K562 (cell line): ENCODE data around the gene CTF1. TPM values are rescaled to one million over a fixed set of nuclear protein-coding genes. Genes with fewer than 3 reads are reported as not detected.

ENCODE experiments used
- BCOR ChIP-seq: fragments of 450-650 bp; IDR thresholded peaks from 2 replicates; pipeline ENCODE4 v1.6.1; 2016
- CHD1 ChIP-seq: fragments of 200-600 bp; sonication (generic); IDR thresholded peaks from one replicate; pipeline ENCODE4 v1.6.1; 2012; ENCODE audit warnings: mild to moderate bottlenecking, moderate library complexity, low read length, inconsistent platforms
- CTBP1 ChIP-seq: fragments of 450-650 bp; IDR thresholded peaks from 2 replicates; pipeline ENCODE4 v1.6.1; 2016; ENCODE audit warnings: borderline replicate concordance
- HDAC1 ChIP-seq, 2 experiments: fragments of 450-650 bp; IDR thresholded peaks; 2 replicates each; pipeline ENCODE4 v1.6.1; 2016 to 2017; ENCODE audit warnings: inconsistent platforms in 1 of 2, mild to moderate bottlenecking in 1 of 2, moderate library complexity in 1 of 2
- JUND ChIP-seq, 2 experiments: IDR thresholded peaks; 2 replicates in 1 of 2; 3 replicates in 1 of 2; pipeline ENCODE4 v1.6.1; 2011; ENCODE audit warnings: borderline replicate concordance in 2 of 2, low read depth in 2 of 2, low read length in 2 of 2, improper control_type of control experiment in 1 of 2, missing biosample characterization in 1 of 2, missing genetic modification characterization in 1 of 2, missing genetic modification reagents in 1 of 2
- LARP7 ChIP-seq: fragments of 450-650 bp; IDR thresholded peaks from 2 replicates; pipeline ENCODE4 v1.6.1; 2016
- MAZ ChIP-seq, 2 experiments: fragments of 450-650 bp in 1 of 2; sonication (generic) in 1 of 2; formaldehyde crosslinking; IDR thresholded peaks in 1 of 2; conservative IDR thresholded peaks in 1 of 2; 2 replicates each; pipeline versions ENCODE4 v1.4.0 to v1.5.0; 2020; ENCODE audit warnings: mild to moderate bottlenecking in 1 of 2, missing genetic modification reagents in 1 of 2
- NFIX ChIP-seq: fragments of 250-450 bp; sonication (Bioruptor Pico); IDR thresholded peaks from 2 replicates; pipeline ENCODE4 v1.4.0; 2020; ENCODE audit warnings: low read depth, mild to moderate bottlenecking, moderate library complexity
- NR2C1 ChIP-seq, 2 experiments: fragments of 450-650 bp; IDR thresholded peaks; 2 replicates each; pipeline ENCODE4 v1.6.1; 2017; ENCODE audit warnings: mild to moderate bottlenecking in 2 of 2, antibody characterized with exemption in 1 of 2, inconsistent platforms in 1 of 2, missing compliant biosample characterization in 1 of 2, missing genetic modification characterization in 1 of 2
- NRF1 ChIP-seq, 2 experiments: fragments of 450-650 bp; IDR thresholded peaks in 1 of 2; conservative IDR thresholded peaks in 1 of 2; 2 replicates each; pipeline ENCODE4 v1.6.1; 2014; ENCODE audit warnings: mild to moderate bottlenecking in 2 of 2
- SOX6 ChIP-seq: fragments of 450-650 bp; IDR thresholded peaks from 2 replicates; pipeline ENCODE4 v1.6.1; 2014; ENCODE audit warnings: mild to moderate bottlenecking
- TAL1 ChIP-seq: fragments of 450-650 bp; IDR thresholded peaks from 2 replicates; pipeline ENCODE4 v1.6.1; 2016; ENCODE audit warnings: mild to moderate bottlenecking
- ZBTB8A ChIP-seq: fragments of 450-650 bp; IDR thresholded peaks from 2 replicates; pipeline ENCODE4 v1.6.1; 2018; ENCODE audit warnings: mild to moderate bottlenecking, moderate library complexity; ENCODE audit not compliant: partially characterized antibody
- ZNF584 ChIP-seq: fragments of 200-800 bp; sonication (Bioruptor generic); IDR thresholded peaks from 2 replicates; pipeline ENCODE4 v1.6.1; 2016; ENCODE audit warnings: low read depth, mild to moderate bottlenecking, missing genetic modification characterization, missing compliant biosample characterization
- polyA plus RNA-seq, 8 experiments: library from polyadenylated mRNA; depleted of rRNA in 4 of 8; stranded (reverse) in 5 of 8; unstranded in 3 of 8; fragments of >200 nt; fragmentation: Nextera tagmentation in 2 of 8; fragmentation: Illumina TruSeq in 1 of 8; extraction: Ambion mirVana in 2 of 8; extraction: Trizol in 1 of 8; gene quantifications; 2 replicates each; pipeline versions ENCODE4 v1.2.1 to v1.2.3, GENCODE V29; 2011 to 2014; ENCODE audit warnings: inconsistent platforms in 1 of 8, missing spikeins in 1 of 8
- total RNA-seq, 7 experiments: library from RNA; depleted of rRNA in 6 of 7; stranded (reverse); fragments of >200 nt in 6 of 7; fragmentation: Illumina TruSeq in 2 of 7; extraction: Trizol in 2 of 7; gene quantifications; 2 replicates each; pipeline versions ENCODE4 v1.2.1 to v1.2.3, GENCODE V29; 2011 to 2021; ENCODE audit warnings: low replicate concordance in 1 of 7
- TF ChIP-seq, protein P1 (sequence below): IDR thresholded peaks from 3 replicates; pipeline ENCODE4 v1.6.1; 2011; ENCODE audit warnings: borderline replicate concordance, mild to moderate bottlenecking; ENCODE audit not compliant: insufficient read length, insufficient read depth
- TF ChIP-seq, protein P2 (sequence below): fragments of 450-650 bp; formaldehyde crosslinking; IDR thresholded peaks from 2 replicates; pipeline ENCODE4 v1.4.0; 2022; ENCODE audit warnings: mild to moderate bottlenecking, moderate library complexity
- TF ChIP-seq, protein P3 (sequence below): fragments of 250-450 bp; sonication (Bioruptor Pico); IDR thresholded peaks from 2 replicates; pipeline ENCODE4 v1.9.0; 2021; ENCODE audit warnings: mild to moderate bottlenecking
- TF ChIP-seq, protein P4 (sequence below): fragments of 200-800 bp; sonication (Bioruptor generic); IDR thresholded peaks from 2 replicates; pipeline ENCODE4 v1.6.1; 2017; ENCODE audit warnings: missing genetic modification characterization, missing compliant biosample characterization
- TF ChIP-seq, protein P5 (sequence below): fragments of 250-450 bp; sonication (Bioruptor Pico); IDR thresholded peaks from 2 replicates; pipeline ENCODE4 v1.8.0; 2022; ENCODE audit warnings: moderate library complexity, mild to moderate bottlenecking, inconsistent platforms
- TF ChIP-seq, protein P6 (sequence below): fragments of 250-450 bp; sonication (Bioruptor Pico); IDR thresholded peaks from 2 replicates; pipeline ENCODE4 v1.5.0; 2021

Gene CTF1
- total and polyA plus RNA-seq, 9 of the 15 experiments (the other 6 are each of a cell fraction or from before 2014, with no cell fraction given): 0.24 to 2.5 (median 0.44) TPM

DNA sequence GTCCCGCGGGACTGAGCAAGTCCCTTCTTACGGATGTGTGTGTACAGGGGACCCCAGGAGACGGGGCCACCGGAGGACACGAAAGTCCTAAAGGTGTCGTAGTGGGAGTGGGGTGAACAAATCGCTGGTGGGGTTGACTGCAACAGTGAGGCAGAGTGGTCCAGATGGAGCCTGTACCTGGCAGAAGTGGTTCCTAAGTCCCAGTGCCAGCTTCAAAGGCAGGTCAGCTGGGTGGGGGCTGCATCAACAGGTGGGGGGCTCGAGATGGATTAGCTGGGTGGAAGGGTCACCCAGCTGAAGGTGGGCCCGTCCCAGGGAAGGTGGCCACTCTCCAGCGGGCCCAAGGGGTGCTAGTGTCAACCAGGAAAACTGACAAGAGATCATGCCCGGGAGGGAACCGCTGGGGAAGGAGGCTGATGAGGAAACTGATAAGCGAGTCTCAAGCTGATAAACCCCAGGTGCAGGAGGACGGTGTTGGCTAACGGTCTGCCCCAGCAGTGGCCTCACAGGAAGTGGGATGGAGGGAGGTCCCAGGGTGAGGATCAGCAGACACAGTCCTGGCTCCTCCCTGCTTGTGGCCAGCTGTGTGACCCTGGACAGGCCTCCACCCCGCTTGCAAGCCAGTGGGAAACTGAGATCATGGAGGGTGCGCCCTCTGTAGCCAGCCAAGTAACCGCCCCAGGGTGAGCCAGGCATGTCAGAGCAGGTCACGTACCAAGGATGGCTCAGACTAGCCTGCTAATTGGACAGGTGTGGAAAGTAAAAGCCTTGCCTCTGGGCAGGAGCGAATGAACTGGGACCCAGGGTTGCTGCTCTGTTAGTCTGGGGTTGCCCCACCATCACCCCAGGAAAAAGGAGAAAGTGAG lies 53.5 kb downstream of the CTF1 start (continued):
- TF ChIP-seq, protein P1, sequence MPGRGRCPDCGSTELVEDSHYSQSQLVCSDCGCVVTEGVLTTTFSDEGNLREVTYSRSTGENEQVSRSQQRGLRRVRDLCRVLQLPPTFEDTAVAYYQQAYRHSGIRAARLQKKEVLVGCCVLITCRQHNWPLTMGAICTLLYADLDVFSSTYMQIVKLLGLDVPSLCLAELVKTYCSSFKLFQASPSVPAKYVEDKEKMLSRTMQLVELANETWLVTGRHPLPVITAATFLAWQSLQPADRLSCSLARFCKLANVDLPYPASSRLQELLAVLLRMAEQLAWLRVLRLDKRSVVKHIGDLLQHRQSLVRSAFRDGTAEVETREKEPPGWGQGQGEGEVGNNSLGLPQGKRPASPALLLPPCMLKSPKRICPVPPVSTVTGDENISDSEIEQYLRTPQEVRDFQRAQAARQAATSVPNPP: no peak
- peak; percentile 99 for TF ChIP-seq CTBP1
- TF ChIP-seq ZNF584 (CRISPR knock-in tag): no peak
- peak; percentile 46; the same call in 1 of the 2 replicates for TF ChIP-seq TAL1
- no peak; the same call in 1 of the 2 replicates for TF ChIP-seq LARP7
- no peak for TF ChIP-seq ZBTB8A
- peak; percentile 54 for TF ChIP-seq CHD1
- peak; percentile 83 to 87 for TF ChIP-seq MAZ (CRISPR knock-in tag; conservative IDR thresholded peaks at IDR 0.05 in 1 of 2, IDR thresholded peaks at IDR 0.05 in 1 of 2)
- TF ChIP-seq, protein P2, sequence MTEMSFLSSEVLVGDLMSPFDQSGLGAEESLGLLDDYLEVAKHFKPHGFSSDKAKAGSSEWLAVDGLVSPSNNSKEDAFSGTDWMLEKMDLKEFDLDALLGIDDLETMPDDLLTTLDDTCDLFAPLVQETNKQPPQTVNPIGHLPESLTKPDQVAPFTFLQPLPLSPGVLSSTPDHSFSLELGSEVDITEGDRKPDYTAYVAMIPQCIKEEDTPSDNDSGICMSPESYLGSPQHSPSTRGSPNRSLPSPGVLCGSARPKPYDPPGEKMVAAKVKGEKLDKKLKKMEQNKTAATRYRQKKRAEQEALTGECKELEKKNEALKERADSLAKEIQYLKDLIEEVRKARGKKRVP (CRISPR knock-in tag): 0 out of 2 replicates have a peak, but pooled peaks have one; percentile 3
- TF ChIP-seq NRF1 (conservative IDR thresholded peaks at IDR 0.05 in 1 of 2, IDR thresholded peaks at IDR 0.05 in 1 of 2): peak; percentile 65 to 67; a peak in 3 of 4 replicates
- TF ChIP-seq SOX6: peak; percentile 77; the same call in 1 of the 2 replicates
- peak; percentile 44 for TF ChIP-seq BCOR
- TF ChIP-seq NFIX (CRISPR knock-in tag): no peak
- peak; percentile 68 for TF ChIP-seq NR2C1 (IDR thresholded peaks at IDR 0.05)
- peak; percentile 42 for TF ChIP-seq NR2C1 (tag; IDR thresholded peaks at IDR 0.05)
- TF ChIP-seq, protein P3, sequence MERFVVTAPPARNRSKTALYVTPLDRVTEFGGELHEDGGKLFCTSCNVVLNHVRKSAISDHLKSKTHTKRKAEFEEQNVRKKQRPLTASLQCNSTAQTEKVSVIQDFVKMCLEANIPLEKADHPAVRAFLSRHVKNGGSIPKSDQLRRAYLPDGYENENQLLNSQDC: peak; percentile 23; the same call in 1 of the 2 replicates
- TF ChIP-seq HDAC1 (IDR thresholded peaks at IDR 0.05): peak in 1 of 2 experiments; percentile 92; a peak in 2 of 4 replicates
- TF ChIP-seq, protein P4, sequence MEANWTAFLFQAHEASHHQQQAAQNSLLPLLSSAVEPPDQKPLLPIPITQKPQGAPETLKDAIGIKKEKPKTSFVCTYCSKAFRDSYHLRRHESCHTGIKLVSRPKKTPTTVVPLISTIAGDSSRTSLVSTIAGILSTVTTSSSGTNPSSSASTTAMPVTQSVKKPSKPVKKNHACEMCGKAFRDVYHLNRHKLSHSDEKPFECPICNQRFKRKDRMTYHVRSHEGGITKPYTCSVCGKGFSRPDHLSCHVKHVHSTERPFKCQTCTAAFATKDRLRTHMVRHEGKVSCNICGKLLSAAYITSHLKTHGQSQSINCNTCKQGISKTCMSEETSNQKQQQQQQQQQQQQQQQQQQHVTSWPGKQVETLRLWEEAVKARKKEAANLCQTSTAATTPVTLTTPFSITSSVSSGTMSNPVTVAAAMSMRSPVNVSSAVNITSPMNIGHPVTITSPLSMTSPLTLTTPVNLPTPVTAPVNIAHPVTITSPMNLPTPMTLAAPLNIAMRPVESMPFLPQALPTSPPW (CRISPR knock-in tag): peak; percentile 55
- TF ChIP-seq, protein P5, sequence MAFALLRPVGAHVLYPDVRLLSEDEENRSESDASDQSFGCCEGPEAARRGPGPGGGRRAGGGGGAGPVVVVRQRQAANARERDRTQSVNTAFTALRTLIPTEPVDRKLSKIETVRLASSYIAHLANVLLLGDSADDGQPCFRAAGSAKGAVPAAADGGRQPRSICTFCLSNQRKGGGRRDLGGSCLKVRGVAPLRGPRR: no peak
- peak; percentile 74; the same call in 1 of the 2 replicates for TF ChIP-seq JUND (IDR thresholded peaks at IDR 0.05; ENCODE audit: borderline replicate concordance, low read depth, low read length)
- peak; percentile 74; the same call in 2 of the 3 replicates for TF ChIP-seq JUND (tag; IDR thresholded peaks at IDR 0.05; ENCODE audit: borderline replicate concordance, low read depth, low read length)
- TF ChIP-seq, protein P6, sequence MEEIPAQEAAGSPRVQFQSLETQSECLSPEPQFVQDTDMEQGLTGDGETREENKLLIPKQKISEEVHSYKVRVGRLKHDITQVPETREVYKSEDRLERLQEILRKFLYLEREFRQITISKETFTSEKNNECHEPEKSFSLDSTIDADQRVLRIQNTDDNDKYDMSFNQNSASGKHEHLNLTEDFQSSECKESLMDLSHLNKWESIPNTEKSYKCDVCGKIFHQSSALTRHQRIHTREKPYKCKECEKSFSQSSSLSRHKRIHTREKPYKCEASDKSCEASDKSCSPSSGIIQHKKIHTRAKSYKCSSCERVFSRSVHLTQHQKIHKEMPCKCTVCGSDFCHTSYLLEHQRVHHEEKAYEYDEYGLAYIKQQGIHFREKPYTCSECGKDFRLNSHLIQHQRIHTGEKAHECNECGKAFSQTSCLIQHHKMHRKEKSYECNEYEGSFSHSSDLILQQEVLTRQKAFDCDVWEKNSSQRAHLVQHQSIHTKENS (CRISPR knock-in tag): no peak
